Kidney capillary endothelial cell (primary cell): ENCODE data around the gene ABCC1.
"Not testable (repeated sequence)": the region's sequence is repeated elsewhere in the genome, so short reads cannot be mapped to it uniquely, and the experiment has no call there.

Experiments used
- DNase-seq: peaks from one replicate; pipeline ENCODE4 v3.0.0-alpha.2; 2018; ENCODE audit warnings: low spot score

Gene ABCC1

DNA sequence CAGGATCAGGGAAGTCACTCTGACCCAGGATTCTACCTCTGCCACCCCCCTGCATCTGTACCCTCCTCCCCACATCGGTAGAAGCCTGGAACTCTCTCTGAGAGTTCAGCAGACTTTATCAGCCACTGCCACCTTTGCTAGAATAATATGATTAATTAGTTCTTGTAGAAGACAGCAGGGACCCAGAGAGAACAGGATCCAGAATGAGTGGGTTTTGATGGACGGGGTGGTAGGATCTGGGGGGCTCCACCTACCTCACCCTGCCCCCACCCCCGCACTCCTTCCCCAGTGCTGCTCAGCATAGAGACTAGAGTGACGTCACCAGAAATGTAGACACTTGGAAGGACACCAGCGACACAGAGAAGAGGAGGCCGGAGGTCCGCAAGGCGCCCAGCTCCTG lies 240.4 kb downstream of the ABCC1 start:
- DNase-seq = no peak

DNA sequence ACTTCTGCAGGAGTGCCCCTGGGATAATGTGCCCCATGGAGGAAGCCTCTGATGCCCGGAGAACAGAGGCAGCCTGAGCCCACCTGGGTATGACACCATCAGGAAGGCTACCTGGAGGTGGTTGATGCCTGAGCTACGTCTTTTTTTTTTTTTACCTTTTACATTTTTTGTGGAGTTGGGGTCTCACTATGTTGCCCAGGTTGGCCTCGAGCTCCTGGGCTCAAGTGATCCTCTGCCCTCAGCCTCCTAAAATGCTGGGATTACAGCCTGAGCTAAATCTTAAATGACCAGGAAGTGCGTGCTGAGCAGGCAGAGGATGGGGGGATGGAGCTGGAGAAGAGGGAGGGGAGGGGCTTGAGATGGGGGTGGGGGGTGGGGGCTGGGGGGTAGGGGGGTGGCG lies 241.1 kb downstream of the ABCC1 start:
- DNase-seq = no peak

DNA sequence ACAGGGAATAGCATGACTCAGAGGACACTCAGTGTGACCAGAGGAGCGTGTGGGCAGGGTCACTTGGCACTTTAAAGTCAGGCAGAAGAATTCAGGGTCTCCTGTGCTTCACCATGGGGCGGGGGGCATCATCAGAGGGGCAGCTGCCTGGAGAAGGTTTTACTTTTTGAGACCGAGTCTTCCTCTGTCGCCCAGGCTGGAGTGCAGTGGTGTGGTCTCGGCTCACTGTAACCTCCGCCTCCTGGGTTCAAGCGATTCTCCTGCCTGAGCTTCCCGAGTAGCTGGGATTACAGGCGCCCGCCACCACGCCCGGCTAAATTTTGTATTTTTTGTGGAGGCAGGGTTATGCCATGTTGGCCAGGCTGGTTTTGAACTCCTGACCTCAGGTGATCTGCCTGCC lies 241.6 kb downstream of the ABCC1 start:
- not testable (repeated sequence) for DNase-seq

DNA sequence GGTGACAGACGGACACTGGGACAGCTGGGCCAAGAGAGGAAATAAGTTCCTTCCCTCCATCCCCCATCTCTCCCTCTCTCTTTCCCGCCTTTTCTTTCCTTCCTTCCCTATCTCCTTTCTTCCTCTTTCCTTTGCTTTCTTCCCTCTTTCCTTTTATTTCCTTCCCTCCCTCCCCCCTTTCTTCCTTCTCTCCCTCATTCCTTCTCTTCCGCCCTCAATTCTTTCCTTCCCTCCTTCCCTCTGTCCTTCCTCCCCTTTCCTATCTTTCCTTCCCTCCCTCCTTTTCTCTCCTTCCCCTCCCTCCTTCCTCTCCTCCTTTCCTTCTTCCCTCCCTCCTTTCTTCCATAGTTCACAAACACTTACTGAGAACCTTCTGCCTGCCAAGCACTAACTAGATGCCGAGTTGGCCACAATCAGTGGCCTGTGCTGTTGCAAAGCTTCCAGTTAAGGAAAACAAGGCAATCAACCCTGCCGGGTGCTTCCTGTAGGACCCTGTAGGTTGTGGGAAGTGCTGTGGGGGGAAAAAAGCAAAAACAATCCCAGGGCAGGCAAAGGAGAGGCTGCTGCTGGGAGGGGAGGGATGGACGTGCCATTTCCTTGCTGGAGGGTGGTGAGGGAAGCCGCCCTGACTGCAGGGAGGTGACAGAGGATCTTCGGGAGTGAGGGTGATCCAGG lies 242.2 kb downstream of the ABCC1 start:
- DNase-seq = no peak
